PFSK-1 (cell line): ENCODE results near the gene HIF1A.

Experiments
- FOXP2 ChIP-seq: optimal IDR thresholded peaks from 2 replicates; pipeline ENCODE3; 2011; ENCODE audit warnings: borderline replicate concordance, control low read depth, inconsistent platforms; ENCODE audit not compliant: insufficient read depth; ENCODE audit errors: extremely low read length, extremely low read depth
- POLR2AphosphoS5 ChIP-seq: IDR thresholded peaks from 2 replicates; pipeline ENCODE4 v1.6.1; 2012; ENCODE audit warnings: low read depth, mild to moderate bottlenecking, control low read depth, low read length, moderate library complexity
- SIN3A ChIP-seq: IDR thresholded peaks from 2 replicates; pipeline ENCODE4 v1.6.1; 2012; ENCODE audit warnings: mild to moderate bottlenecking, low read length, moderate library complexity, borderline replicate concordance; ENCODE audit not compliant: insufficient read depth
- TAF1 ChIP-seq: IDR thresholded peaks from 2 replicates; pipeline ENCODE4 v1.6.1; 2012; ENCODE audit warnings: low read length, control low read depth, borderline replicate concordance; ENCODE audit not compliant: insufficient read depth
- TF ChIP-seq, protein P1 (sequence below), 2 experiments: IDR thresholded peaks; 2 replicates each; pipeline versions ENCODE4 v1.6.1 to v1.8.0; 2011 to 2012; ENCODE audit warnings: low read depth in 2 of 2, low read length in 2 of 2, control low read depth in 1 of 2, inconsistent platforms in 1 of 2, mild to moderate bottlenecking in 1 of 2, moderate library complexity in 1 of 2; ENCODE audit not compliant: insufficient read depth in 1 of 2

HIF1A gene

DNA sequence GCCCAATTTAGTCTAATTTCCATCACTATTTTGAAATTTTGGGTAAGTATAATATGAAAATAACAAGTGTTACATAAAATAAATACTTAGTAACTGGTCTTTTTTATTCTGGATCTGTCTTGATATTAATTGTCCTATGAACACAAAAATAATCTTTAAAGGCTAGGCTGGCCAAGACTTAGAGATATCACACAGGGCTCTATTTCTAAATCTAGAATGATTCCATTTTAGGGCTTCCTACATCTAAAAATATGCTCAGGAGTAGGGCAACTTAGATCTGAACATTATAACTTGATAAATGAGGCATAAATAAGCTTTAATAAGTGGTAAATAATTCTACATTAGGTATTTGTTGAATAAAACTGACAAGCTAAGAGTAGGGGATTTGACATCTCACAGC, 43.8 kb downstream of the HIF1A start:
- no peak for TF ChIP-seq SIN3A
- no peak for TF ChIP-seq POLR2AphosphoS5
- TF ChIP-seq FOXP2: no peak
- TF ChIP-seq, protein P1, sequence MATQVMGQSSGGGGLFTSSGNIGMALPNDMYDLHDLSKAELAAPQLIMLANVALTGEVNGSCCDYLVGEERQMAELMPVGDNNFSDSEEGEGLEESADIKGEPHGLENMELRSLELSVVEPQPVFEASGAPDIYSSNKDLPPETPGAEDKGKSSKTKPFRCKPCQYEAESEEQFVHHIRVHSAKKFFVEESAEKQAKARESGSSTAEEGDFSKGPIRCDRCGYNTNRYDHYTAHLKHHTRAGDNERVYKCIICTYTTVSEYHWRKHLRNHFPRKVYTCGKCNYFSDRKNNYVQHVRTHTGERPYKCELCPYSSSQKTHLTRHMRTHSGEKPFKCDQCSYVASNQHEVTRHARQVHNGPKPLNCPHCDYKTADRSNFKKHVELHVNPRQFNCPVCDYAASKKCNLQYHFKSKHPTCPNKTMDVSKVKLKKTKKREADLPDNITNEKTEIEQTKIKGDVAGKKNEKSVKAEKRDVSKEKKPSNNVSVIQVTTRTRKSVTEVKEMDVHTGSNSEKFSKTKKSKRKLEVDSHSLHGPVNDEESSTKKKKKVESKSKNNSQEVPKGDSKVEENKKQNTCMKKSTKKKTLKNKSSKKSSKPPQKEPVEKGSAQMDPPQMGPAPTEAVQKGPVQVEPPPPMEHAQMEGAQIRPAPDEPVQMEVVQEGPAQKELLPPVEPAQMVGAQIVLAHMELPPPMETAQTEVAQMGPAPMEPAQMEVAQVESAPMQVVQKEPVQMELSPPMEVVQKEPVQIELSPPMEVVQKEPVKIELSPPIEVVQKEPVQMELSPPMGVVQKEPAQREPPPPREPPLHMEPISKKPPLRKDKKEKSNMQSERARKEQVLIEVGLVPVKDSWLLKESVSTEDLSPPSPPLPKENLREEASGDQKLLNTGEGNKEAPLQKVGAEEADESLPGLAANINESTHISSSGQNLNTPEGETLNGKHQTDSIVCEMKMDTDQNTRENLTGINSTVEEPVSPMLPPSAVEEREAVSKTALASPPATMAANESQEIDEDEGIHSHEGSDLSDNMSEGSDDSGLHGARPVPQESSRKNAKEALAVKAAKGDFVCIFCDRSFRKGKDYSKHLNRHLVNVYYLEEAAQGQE (IDR thresholded peaks at IDR 0.05; ENCODE audit: insufficient read depth in 1 of 2, low read depth in 2 of 2, low read length in 2 of 2): no peak
- no peak for TF ChIP-seq TAF1

DNA sequence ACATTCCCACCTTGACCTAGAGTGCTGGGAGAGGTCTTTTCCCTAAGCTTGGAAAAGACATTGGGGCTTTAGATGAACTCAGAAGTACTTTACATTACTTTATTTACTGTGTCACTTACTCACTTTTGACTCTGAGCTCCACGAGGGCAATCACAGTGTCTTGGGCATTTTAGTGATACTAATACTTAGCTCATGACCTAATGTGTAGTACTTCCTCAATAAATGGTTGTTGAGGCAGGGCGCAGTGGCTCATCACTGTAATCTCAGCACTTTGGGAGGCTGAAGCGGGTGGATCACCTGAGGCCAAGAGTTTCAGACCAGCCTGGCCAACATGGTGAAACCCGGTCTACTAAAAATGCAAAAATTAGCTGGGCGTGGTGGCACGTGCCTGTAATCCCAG, 47.1 kb downstream of the HIF1A start:
- no peak for TF ChIP-seq FOXP2
- TF ChIP-seq POLR2AphosphoS5: no peak
- TF ChIP-seq, protein P1 (IDR thresholded peaks at IDR 0.05; ENCODE audit: insufficient read depth in 1 of 2, low read depth in 2 of 2, low read length in 2 of 2): no peak
- no peak for TF ChIP-seq TAF1
- TF ChIP-seq SIN3A: no peak

DNA sequence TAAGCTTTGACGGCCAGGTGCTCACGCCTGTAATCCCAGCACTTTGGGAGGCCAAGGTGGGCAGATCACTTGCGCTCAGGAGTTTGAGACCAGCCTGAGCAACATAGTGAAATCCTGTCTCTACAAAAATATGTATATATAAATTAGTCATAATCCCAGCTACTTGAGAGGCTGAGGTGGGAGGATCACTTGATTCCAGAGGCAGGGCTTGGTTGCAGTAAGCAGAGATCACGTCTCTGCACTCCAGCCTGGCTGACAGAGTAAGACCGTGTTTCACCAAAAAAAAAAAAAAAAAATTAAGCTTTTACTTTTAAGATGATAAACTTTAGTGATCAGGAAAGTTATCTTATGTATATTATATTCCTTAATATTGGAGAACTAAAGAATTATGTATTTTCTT, 48.9 kb downstream of the HIF1A start:
- TF ChIP-seq FOXP2: no peak
- no peak for TF ChIP-seq POLR2AphosphoS5
- no peak for TF ChIP-seq TAF1
- no peak for TF ChIP-seq SIN3A
- TF ChIP-seq, protein P1 (IDR thresholded peaks at IDR 0.05; ENCODE audit: insufficient read depth in 1 of 2, low read depth in 2 of 2, low read length in 2 of 2): no peak

DNA sequence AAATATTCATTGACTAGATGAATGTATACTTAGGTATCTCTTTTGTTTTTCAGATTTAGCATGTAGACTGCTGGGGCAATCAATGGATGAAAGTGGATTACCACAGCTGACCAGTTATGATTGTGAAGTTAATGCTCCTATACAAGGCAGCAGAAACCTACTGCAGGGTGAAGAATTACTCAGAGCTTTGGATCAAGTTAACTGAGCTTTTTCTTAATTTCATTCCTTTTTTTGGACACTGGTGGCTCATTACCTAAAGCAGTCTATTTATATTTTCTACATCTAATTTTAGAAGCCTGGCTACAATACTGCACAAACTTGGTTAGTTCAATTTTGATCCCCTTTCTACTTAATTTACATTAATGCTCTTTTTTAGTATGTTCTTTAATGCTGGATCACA, 51.6 kb downstream of the HIF1A start:
- TF ChIP-seq TAF1 (no peak), POLR2AphosphoS5 (no peak), SIN3A (no peak), FOXP2 (no peak)
- TF ChIP-seq, protein P1 (IDR thresholded peaks at IDR 0.05; ENCODE audit: insufficient read depth in 1 of 2, low read depth in 2 of 2, low read length in 2 of 2): no peak

DNA sequence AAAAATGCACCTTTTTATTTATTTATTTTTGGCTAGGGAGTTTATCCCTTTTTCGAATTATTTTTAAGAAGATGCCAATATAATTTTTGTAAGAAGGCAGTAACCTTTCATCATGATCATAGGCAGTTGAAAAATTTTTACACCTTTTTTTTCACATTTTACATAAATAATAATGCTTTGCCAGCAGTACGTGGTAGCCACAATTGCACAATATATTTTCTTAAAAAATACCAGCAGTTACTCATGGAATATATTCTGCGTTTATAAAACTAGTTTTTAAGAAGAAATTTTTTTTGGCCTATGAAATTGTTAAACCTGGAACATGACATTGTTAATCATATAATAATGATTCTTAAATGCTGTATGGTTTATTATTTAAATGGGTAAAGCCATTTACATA, 52.0 kb downstream of the HIF1A start:
- TF ChIP-seq FOXP2: no peak
- no peak for TF ChIP-seq SIN3A
- TF ChIP-seq TAF1: no peak
- TF ChIP-seq, protein P1 (IDR thresholded peaks at IDR 0.05; ENCODE audit: insufficient read depth in 1 of 2, low read depth in 2 of 2, low read length in 2 of 2): no peak
- no peak for TF ChIP-seq POLR2AphosphoS5
